Keratinocyte (primary cell): ENCODE data around the gene NID2. TPM values are rescaled to one million over a fixed set of nuclear protein-coding genes. Genes with fewer than 3 reads are reported as not detected.

Experiments used
- DNase-seq: peaks from one replicate; pipeline ENCODE4 v3.0.0-alpha.2; 2011; ENCODE audit warnings: low read depth, missing footprints, low spot score
- FAIRE-seq: peaks from 2 replicates; lab custom pipeline; 2011; peaks lifted over from hg19 to GRCh38; lab: Jason Lieb, UNC
- H2AFZ ChIP-seq: 2 replicates; pipeline ENCODE4 v1.6.0; 2012; ENCODE audit warnings: low read length, control low read depth, inconsistent platforms; ENCODE audit not compliant: control insufficient read depth
- H3K27ac ChIP-seq: 2 replicates; pipeline ENCODE4 v1.5.1; 2011; ENCODE audit warnings: low read length; ENCODE audit not compliant: control insufficient read depth, insufficient read depth
- H3K27me3 ChIP-seq: 3 replicates; pipeline ENCODE4 v1.6.0; 2011; ENCODE audit warnings: low read length; ENCODE audit not compliant: control insufficient read depth, insufficient read depth; ENCODE audit errors: extremely low read depth
- H3K36me3 ChIP-seq, 2 experiments: 2 replicates in 1 of 2; 3 replicates in 1 of 2; pipeline ENCODE4 v1.5.1; 2011; ENCODE audit warnings: low read length in 2 of 2, mild to moderate bottlenecking in 1 of 2; ENCODE audit not compliant: control insufficient read depth in 2 of 2, insufficient read depth in 2 of 2; ENCODE audit errors: extremely low read depth in 1 of 2
- H3K4me1 ChIP-seq: 3 replicates; pipeline ENCODE4 v1.5.1; 2011; ENCODE audit warnings: low read length; ENCODE audit not compliant: control insufficient read depth, insufficient read depth; ENCODE audit errors: extremely low read depth
- H3K4me2 ChIP-seq: 3 replicates; pipeline ENCODE4 v1.6.0; 2011; ENCODE audit warnings: low read depth, low read length; ENCODE audit not compliant: control insufficient read depth, insufficient read depth; ENCODE audit errors: extremely low read depth
- H3K4me3 ChIP-seq, 3 experiments: fragments of 200-600 bp in 1 of 3; sonication (generic) in 1 of 3; 2 replicates in 2 of 3; 3 replicates in 1 of 3; pipeline ENCODE4 v1.5.1; 2011 to 2016; ENCODE audit warnings: low read length in 3 of 3, mild to moderate bottlenecking in 3 of 3, control low read depth in 2 of 3, inconsistent platforms in 1 of 3, low read depth in 1 of 3, mixed read lengths in 1 of 3, mixed run types in 1 of 3, moderate library complexity in 1 of 3; ENCODE audit not compliant: control insufficient read depth in 2 of 3, insufficient read depth in 2 of 3; ENCODE audit errors: extremely low read depth in 1 of 3
- H3K79me2 ChIP-seq: 2 replicates; pipeline ENCODE4 v1.6.0; 2012; ENCODE audit warnings: low read length; ENCODE audit not compliant: control insufficient read depth, insufficient read depth
- H3K9ac ChIP-seq: 3 replicates; pipeline ENCODE4 v1.6.0; 2011; ENCODE audit warnings: low read length; ENCODE audit not compliant: control insufficient read depth, insufficient read depth; ENCODE audit errors: extremely low read depth
- H3K9me1 ChIP-seq: 3 replicates; pipeline ENCODE4 v1.6.0; 2011; ENCODE audit warnings: low read length; ENCODE audit not compliant: control insufficient read depth, insufficient read depth; ENCODE audit errors: extremely low read depth
- H3K9me3 ChIP-seq: 2 replicates; pipeline ENCODE4 v1.5.1; 2012; ENCODE audit warnings: low read depth, low read length; ENCODE audit not compliant: control insufficient read depth
- H4K20me1 ChIP-seq: 3 replicates; pipeline ENCODE4 v1.6.0; 2011; ENCODE audit warnings: low read length; ENCODE audit not compliant: control insufficient read depth, insufficient read depth; ENCODE audit errors: extremely low read depth
- EZH2 ChIP-seq: IDR thresholded peaks from one replicate; pipeline ENCODE4 v1.6.1; 2012; ENCODE audit warnings: inconsistent platforms, mild to moderate bottlenecking, low read length, moderate library complexity
- dilution Hi-C: fragments of 300-500 bp; cut with MboI; formaldehyde crosslinking; loops from one replicate; pipeline ENCODE4 v1.7.0; 2020; ENCODE audit warnings: low sequenced_read_pairs; ENCODE audit not compliant: extremely low pct_ligation_motif_present
- polyA plus RNA-seq, 5 experiments: library from polyadenylated mRNA; depleted of rRNA in 3 of 5; stranded (reverse) in 3 of 5; stranded (forward) in 1 of 5; unstranded in 1 of 5; fragments of >200 nt; gene quantifications; 1 replicate in 1 of 5; 2 replicates in 3 of 5; 3 replicates in 1 of 5; pipeline versions ENCODE4 v1.2.1 to v1.2.3, GENCODE V29; 2011 to 2012; ENCODE audit warnings: missing spikeins in 2 of 5, low read depth in 1 of 5, low replicate concordance in 1 of 5
- TF ChIP-seq, protein P1 (sequence below), 3 experiments: IDR thresholded peaks in 1 of 3; conservative IDR thresholded peaks in 1 of 3; optimal IDR thresholded peaks in 1 of 3; 2 replicates in 2 of 3; 3 replicates in 1 of 3; pipeline versions ENCODE3 to v1.5.1; 2011; ENCODE audit warnings: low read length in 3 of 3, mild to moderate bottlenecking in 3 of 3, moderate library complexity in 2 of 3, control low read depth in 1 of 3, inconsistent platforms in 1 of 3; ENCODE audit not compliant: insufficient read depth in 2 of 3; ENCODE audit errors: extremely low read depth in 1 of 3

The NID2 gene
- polyA plus RNA-seq, 1 donor (not counting 4 experiments of a cell fraction or from before 2014, with no cell fraction given), result 1.7 TPM

DNA sequence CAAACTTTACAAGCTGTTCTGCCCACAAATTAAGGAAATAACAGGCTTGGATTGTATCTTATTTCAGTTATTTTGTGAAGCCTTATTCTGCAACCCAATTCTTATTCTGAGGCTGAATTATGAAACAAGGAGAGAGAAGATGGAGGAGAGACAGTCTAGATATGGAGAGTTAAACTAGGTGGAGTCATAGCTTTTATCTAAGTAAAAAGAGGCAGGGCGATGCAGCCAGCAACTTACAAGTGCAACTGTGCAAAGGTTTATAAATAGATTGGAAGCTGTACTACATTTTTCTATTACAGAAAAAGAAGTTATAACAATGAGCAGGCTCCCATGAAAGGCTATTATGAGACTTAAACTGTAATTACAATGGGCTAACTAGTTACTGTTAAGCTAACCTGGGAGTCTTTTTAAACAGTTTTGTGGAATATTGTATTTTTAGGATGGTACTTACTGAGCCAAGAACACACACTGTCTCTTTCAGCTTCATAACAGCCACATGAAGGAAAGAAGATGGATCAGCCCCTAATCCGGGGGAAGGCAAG, 22.4 kb downstream of the NID2 start:
- TF ChIP-seq, protein P1, sequence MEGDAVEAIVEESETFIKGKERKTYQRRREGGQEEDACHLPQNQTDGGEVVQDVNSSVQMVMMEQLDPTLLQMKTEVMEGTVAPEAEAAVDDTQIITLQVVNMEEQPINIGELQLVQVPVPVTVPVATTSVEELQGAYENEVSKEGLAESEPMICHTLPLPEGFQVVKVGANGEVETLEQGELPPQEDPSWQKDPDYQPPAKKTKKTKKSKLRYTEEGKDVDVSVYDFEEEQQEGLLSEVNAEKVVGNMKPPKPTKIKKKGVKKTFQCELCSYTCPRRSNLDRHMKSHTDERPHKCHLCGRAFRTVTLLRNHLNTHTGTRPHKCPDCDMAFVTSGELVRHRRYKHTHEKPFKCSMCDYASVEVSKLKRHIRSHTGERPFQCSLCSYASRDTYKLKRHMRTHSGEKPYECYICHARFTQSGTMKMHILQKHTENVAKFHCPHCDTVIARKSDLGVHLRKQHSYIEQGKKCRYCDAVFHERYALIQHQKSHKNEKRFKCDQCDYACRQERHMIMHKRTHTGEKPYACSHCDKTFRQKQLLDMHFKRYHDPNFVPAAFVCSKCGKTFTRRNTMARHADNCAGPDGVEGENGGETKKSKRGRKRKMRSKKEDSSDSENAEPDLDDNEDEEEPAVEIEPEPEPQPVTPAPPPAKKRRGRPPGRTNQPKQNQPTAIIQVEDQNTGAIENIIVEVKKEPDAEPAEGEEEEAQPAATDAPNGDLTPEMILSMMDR (optimal IDR thresholded peaks at IDR 0.05 in 1 of 3, IDR thresholded peaks at IDR 0.05 in 1 of 3, conservative IDR thresholded peaks at IDR 0.05 in 1 of 3; ENCODE audit: extremely low read depth in 1 of 3, insufficient read depth in 2 of 3, low read length in 3 of 3), result no peak
- TF ChIP-seq EZH2, result no peak
- no peaks in the 10 kb centered on the region for H3K27me3 ChIP-seq
- peaks cover 6% of the 10 kb centered on the region for H3K4me1 ChIP-seq
- no peaks in the 10 kb centered on the region for H3K36me3 ChIP-seq
- H3K9me3 ChIP-seq, result no peaks in the 10 kb centered on the region
- no peak overlapping the region for H3K4me3 ChIP-seq
- no peak overlapping the region for H2AFZ ChIP-seq
- H3K79me2 ChIP-seq, result no peaks in the 10 kb centered on the region
- H3K9ac ChIP-seq, result no peak overlapping the region
- FAIRE-seq (no peak), DNase-seq (no peak)
- no peaks in the 10 kb centered on the region for H3K9me1 ChIP-seq
- no peak overlapping the region for H3K27ac ChIP-seq
- no peaks in the 10 kb centered on the region for H4K20me1 ChIP-seq
- H3K4me2 ChIP-seq, result no peak overlapping the region
- dilution Hi-C loops, result no loop called here

DNA sequence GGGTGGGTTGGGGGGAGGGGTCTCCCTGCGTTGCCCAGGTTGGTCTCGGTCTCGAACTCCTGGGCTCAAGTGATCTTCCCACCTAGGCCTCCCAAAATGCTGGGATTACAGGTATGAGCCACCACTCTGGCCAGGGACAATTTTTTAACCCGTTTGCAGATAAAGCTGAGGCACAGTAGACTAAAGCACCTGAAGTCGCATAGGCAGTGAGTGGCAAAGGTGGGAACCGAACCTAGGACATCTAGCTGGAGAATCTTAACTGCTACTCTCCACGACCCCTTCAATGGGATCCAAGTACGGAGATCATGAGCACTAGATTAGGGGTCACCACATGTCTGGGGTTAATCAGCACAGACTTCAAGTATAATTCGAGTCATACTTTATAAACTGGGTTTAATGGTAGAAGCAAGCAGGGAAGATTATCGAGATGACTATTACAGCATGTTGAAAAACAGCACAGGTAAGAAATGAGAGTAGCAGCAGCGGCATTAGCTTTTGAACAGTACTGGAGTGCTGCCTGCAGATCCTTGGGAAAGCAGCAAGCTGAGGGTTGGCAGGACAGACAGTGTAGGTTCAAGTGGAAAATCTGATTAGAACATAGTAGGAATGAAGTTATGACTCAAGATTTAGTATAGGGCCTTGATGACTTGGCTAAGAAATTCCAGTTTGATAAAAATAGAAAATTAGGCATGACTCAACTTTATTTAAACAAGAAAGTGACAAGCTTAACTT, 23.9 kb downstream of the NID2 start:
- Histone ChIP-seq H3K36me3 (no peaks in the 10 kb centered on the region), H3K4me3 (no peak overlapping the region), H3K79me2 (no peaks in the 10 kb centered on the region), H4K20me1 (no peaks in the 10 kb centered on the region), H3K9ac (no peak overlapping the region), H3K4me2 (no peak overlapping the region), H3K9me1 (no peaks in the 10 kb centered on the region), H3K27me3 (no peaks in the 10 kb centered on the region), H3K27ac (no peak overlapping the region), H2AFZ (no peak overlapping the region), H3K4me1 (peaks cover 6% of the 10 kb centered on the region), H3K9me3 (no peaks in the 10 kb centered on the region)
- no peak for FAIRE-seq
- no peak for TF ChIP-seq EZH2
- TF ChIP-seq, protein P1 (optimal IDR thresholded peaks at IDR 0.05 in 1 of 3, IDR thresholded peaks at IDR 0.05 in 1 of 3, conservative IDR thresholded peaks at IDR 0.05 in 1 of 3; ENCODE audit: extremely low read depth in 1 of 3, insufficient read depth in 2 of 3, low read length in 3 of 3), result no peak
- no peak for DNase-seq
- dilution Hi-C loops, result no loop called here
